Esophagus muscularis mucosa (tissue), 4 donors: ENCODE data around the gene ZNF543. TPM values are rescaled to one million over a fixed set of nuclear protein-coding genes. Genes with fewer than 3 reads are reported as not detected.
"Not testable (repeated sequence)": the region's sequence is repeated elsewhere in the genome, so short reads cannot be mapped to it uniquely, and the experiment has no call there.

ENCODE experiments used
- DNase-seq: peaks from one replicate; pipeline ENCODE4 v3.0.0-alpha.2; 2017; ENCODE audit errors: extremely low spot score
- H3K27ac ChIP-seq, 4 donors: fragments of 200-600 bp; sonication (generic); replicated peaks in 1 of 4; 1 replicate in 3 of 4; 2 replicates in 1 of 4; pipeline ENCODE4 v1.5.1; 2016 to 2019; ENCODE audit warnings: mild to moderate bottlenecking in 1 of 4
- H3K27me3 ChIP-seq, 4 donors: fragments of 200-600 bp; sonication (generic); one replicate each; pipeline versions ENCODE4 v1.5.1 to v1.6.0; 2016 to 2019
- H3K36me3 ChIP-seq, 4 donors: fragments of 200-600 bp; sonication (generic); one replicate each; pipeline ENCODE4 v1.5.1; 2016 to 2019
- H3K4me1 ChIP-seq, 4 donors: fragments of 200-600 bp; sonication (generic); one replicate each; pipeline ENCODE4 v1.5.1; 2016 to 2019
- H3K4me3 ChIP-seq, 4 donors: fragments of 200-600 bp; sonication (generic); 1 replicate in 2 of 4; 2 replicates in 2 of 4; pipeline ENCODE4 v1.5.1; 2016 to 2019; ENCODE audit warnings: mild to moderate bottlenecking in 4 of 4, moderate library complexity in 1 of 4
- H3K9me3 ChIP-seq, 4 donors: fragments of 200-600 bp; sonication (generic); 1 replicate in 3 of 4; 2 replicates in 1 of 4; pipeline ENCODE4 v1.5.1; 2016 to 2019
- CTCF ChIP-seq, 3 experiments: fragments of 200-600 bp in 2 of 3; fragments of 450-650 bp in 1 of 3; sonication (generic) in 2 of 3; IDR thresholded peaks; one replicate each; pipeline ENCODE4 v1.5.1; 2017 to 2019; ENCODE audit warnings: antibody characterized with exemption in 3 of 3, mild to moderate bottlenecking in 2 of 3, moderate library complexity in 1 of 3
- EP300 ChIP-seq: sonication (generic); formaldehyde crosslinking; IDR thresholded peaks from one replicate; pipeline ENCODE4 v1.6.1; 2017; ENCODE audit warnings: antibody characterized with exemption
- POLR2A ChIP-seq: fragments of 450-650 bp; IDR thresholded peaks from one replicate; pipeline ENCODE4 v1.6.1; 2017; ENCODE audit warnings: antibody characterized with exemption, moderate library complexity, mild to moderate bottlenecking, low read depth
- POLR2AphosphoS5 ChIP-seq, 2 donors: sonication (generic); formaldehyde crosslinking; IDR thresholded peaks; one replicate each; pipeline ENCODE4 v1.6.1; 2017; ENCODE audit warnings: antibody characterized with exemption in 2 of 2
- WGBS: methylation state at CpG from one replicate; pipeline ENCODE4 v1.1.5; 2018; 5-methylcytosine and 5-hydroxymethylcytosine counted together
- intact Hi-C: fragments of 100-400 bp; cut with DNase I; formaldehyde crosslinking; loops from one replicate; pipeline ENCODE4 v1.15.1; 2023
- total RNA-seq, 4 donors: library from RNA; depleted of rRNA; stranded (reverse); fragments of >200 nt; gene quantifications; one replicate each; pipeline versions ENCODE4 v1.1.0 to v1.2.1, GENCODE V29; 2016

ZNF543 gene
- 1 to 10 TPM; 6.6 to 9.1 (median 8.3) TPM for total RNA-seq

DNA sequence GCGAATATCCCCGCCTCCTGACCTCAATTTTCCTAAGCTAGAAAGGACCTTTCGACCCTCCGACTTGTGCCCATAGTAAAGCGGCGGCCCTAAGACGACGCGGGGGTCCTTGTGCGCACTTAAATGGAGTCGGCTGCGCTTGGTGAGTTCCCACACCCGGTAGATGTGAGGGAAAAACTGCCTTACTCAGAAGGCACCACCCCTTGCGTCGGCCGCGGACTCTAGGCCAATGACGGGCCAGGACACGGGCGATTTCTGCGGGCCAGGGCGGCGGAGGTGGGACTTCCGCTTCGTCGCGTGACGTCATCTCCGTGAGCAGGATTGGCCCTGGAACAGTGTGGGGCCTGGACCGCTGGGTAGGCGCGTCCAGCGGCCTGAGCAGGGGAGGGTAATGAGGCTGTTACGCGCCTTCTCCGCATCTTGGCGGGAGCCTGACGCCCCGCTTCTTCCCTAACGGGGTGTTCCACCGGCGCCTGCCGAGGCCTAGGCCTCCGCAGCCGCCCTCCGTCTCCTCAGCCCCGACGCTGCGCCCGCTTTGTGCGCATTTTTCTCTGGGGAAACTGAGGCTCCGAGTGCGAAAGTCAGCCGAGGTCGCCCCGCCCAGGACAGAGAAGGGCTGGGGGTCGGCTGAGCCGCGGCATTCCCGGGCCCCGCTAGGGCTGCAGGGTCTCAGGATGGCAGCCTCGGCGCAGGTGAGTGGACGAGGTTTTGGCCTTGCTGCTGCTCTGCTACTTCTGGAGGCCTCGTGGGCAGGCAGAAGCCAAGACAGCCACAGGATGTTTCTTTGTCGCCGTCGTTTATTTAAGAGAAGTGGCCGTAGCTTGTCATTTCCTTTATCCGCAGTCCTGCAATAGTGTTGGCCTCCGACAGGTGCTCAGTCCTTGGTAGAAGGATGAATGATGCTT is at the start of gene ZNF543:
Gene ZNF543, plus strand, starts transcription at position 293 of the 905 bp plus-strand sequence. Its CDS starts 382 bp downstream, at position 675.
- DNase-seq: peak; percentile 99
- intact Hi-C loops: no loop called here
- no peaks in the 10 kb centered on the region for H3K27me3 ChIP-seq
- H3K36me3 ChIP-seq: peaks cover 22 to 24% (median 23%) of the 10 kb centered on the region in 4 donors
- WGBS: 3% methylated on average over 5 of the region's 71 CpGs
- TF ChIP-seq EP300 (no peak), POLR2A (peak; percentile 31), CTCF (IDR thresholded peaks at IDR 0.05) (peak in 1 of 3 experiments; percentile 20), POLR2AphosphoS5 (IDR thresholded peaks at IDR 0.05) (peak; percentile 95)
- peaks cover 16 to 33% (median 22%) of the 10 kb centered on the region in 4 donors for H3K4me1 ChIP-seq
- peak within 1 kb of the TSS; percentile 86 to 94 (median 92) for H3K27ac ChIP-seq
- peaks cover 0 to 22% (median 5%) of the 10 kb centered on the region in 4 donors for H3K9me3 ChIP-seq
- peak within 1 kb of the TSS; percentile 67 to 96 (median 82) for H3K4me3 ChIP-seq

DNA sequence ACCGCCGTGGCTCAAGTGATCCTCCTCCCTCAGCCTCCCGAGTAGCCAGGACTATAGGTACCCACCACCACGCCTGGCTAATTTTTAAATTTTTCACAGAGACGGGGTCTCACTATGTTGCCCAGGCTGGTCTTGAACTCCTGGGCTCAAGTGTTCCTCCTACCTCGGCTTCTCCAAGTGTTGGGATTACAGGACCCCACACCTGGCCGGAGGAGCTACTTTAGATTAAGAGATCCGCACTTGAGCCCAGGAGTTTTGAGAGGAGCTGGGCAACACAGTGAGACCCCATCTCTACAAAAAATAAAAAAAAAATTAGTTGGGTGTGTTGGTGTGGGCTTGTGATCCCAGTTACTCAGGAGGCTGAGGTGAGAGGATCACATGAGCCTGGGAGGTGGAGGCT is 49.0 kb upstream of the ZNF543 start:
- 99% methylated on average over 8 of the region's 8 CpGs for WGBS
- intact Hi-C loops: no loop called here
- peaks cover 0 to 25% (median 6%) of the 10 kb centered on the region in 4 donors for H3K36me3 ChIP-seq

DNA sequence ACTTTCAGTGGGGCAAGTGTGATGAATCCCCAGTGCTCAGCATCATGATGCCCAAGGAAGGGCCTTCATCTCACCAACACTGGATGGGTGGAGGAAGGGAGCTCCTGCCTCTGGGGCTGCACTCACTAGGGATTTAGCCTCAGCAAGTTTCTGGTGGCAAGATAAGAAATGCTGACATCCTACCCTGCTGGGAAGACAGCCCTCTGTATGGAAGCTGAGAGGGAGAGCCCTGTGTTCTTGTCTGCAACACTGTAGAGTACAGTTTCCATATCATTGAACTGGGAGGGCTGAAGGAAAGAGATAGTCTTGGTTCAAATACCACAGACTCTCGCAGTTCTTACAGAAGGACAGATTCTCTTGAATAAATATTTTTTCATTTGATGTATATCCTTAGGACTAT is 47.3 kb upstream of the ZNF543 start:
- WGBS: 37% methylated on average over 1 of the region's 1 CpG
- DNase-seq: no peak
- Histone ChIP-seq H3K36me3 (peaks cover 0 to 27% (median 8%) of the 10 kb centered on the region in 4 donors), H3K27me3 (no peaks in the 10 kb centered on the region), H3K4me3 (no peak overlapping the region), H3K9me3 (no peaks in the 10 kb centered on the region), H3K4me1 (no peaks in the 10 kb centered on the region), H3K27ac (no peak overlapping the region)
- no peak for TF ChIP-seq POLR2AphosphoS5 (IDR thresholded peaks at IDR 0.05)
- TF ChIP-seq POLR2A: no peak
- TF ChIP-seq EP300: no peak
- no peak for TF ChIP-seq CTCF (IDR thresholded peaks at IDR 0.05)
- intact Hi-C loops: no loop called here

More for the DNA sequence above, 49.0 kb upstream of the ZNF543 start:
- H3K27ac ChIP-seq: no peak overlapping the region
- H3K9me3 ChIP-seq: no peaks in the 10 kb centered on the region
- no peaks in the 10 kb centered on the region for H3K4me1 ChIP-seq
- no peaks in the 10 kb centered on the region for H3K27me3 ChIP-seq
- TF ChIP-seq POLR2A (no peak), POLR2AphosphoS5 (IDR thresholded peaks at IDR 0.05) (no peak), CTCF (IDR thresholded peaks at IDR 0.05) (no peak), EP300 (no peak)
- DNase-seq: no peak
- H3K4me3 ChIP-seq: no peak overlapping the region

DNA sequence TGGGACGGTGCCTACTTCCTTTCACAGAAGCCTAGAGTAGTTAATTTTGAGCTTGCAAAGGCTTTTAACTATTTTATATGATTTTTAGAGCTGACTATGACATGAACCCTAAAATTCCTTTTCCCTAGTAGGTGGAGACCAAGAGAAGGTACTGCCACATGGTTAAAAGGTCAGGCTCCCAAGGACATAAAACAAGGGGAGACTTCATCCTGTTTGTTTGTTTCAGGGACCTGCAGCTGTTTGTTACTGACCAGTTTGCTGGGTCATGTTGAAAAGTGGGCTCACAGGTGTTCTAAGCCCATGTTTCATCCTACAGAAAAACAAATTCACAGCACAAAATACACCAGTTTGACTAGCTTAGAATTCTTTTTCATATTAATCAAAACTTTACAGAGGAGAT is 43.8 kb upstream of the ZNF543 start:
- Histone ChIP-seq H3K9me3 (no peaks in the 10 kb centered on the region), H3K4me3 (no peak overlapping the region), H3K4me1 (peaks cover 12 to 19% (median 15%) of the 10 kb centered on the region in 4 donors), H3K36me3 (peaks cover 0 to 18% (median 8%) of the 10 kb centered on the region in 4 donors), H3K27me3 (no peaks in the 10 kb centered on the region), H3K27ac (no peak overlapping the region)
- intact Hi-C loops: loop anchor here (5.0 kb wide), 1 partner anchor 34 kb away; the partner anchor contains the start of gene ZNF805
- no peak for TF ChIP-seq POLR2AphosphoS5 (IDR thresholded peaks at IDR 0.05)
- TF ChIP-seq EP300: no peak
- no peak for TF ChIP-seq POLR2A
- TF ChIP-seq CTCF (IDR thresholded peaks at IDR 0.05): no peak
- no peak for DNase-seq
- WGBS: 84% methylated on average over 1 of the region's 1 CpG

DNA sequence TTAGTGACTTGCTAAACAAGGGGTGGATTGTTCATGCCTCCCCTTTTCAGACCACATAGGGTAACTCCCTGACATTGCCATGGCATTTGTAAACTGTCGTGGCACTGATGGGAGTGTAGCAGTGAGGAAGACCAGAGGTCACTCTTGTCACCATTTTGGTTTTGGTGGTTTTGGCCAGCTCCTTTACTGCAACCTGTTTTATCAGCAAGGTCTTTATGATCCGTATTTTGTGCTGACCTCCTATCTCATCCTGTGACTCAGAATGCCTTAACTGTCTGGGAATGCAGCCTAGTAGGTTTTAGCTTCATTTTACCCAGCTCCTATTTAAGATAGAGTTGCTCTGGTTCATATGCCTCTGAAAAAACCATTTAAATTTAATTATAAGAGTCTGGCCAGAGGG is 41.8 kb upstream of the ZNF543 start:
- H3K36me3 ChIP-seq: peaks cover 0 to 24% (median 4%) of the 10 kb centered on the region in 4 donors
- H3K9me3 ChIP-seq, DNase-seq, H3K27me3 ChIP-seq, H3K4me3 ChIP-seq: not testable (repeated sequence)
- H3K4me1 ChIP-seq: peaks cover 28 to 40% (median 35%) of the 10 kb centered on the region in 4 donors
- H3K27ac ChIP-seq: peak overlapping the region in 1 of 4 donors; percentile 18
- WGBS: 94% methylated on average over 2 of the region's 2 CpGs
- intact Hi-C loops: loop anchor here (5.0 kb wide), 1 partner anchor 36 kb away; the partner anchor contains the start of gene ZNF805
